ENCODE measurements around the gene NBEAL1. TPM values are rescaled to one million over a fixed set of nuclear protein-coding genes. Genes with fewer than 3 reads are reported as not detected.

The NBEAL1 gene
- total RNA-seq, 1 experiment from 2014 or later: 31.4 TPM

- intact Hi-C loops (cut with micrococcal nuclease; ENCODE audit: unreplicated experiment): no loop called here
- CTCF ChIA-PET: no interaction called here
- Mint-ChIP-seq H3K27ac (ENCODE audit: unreplicated experiment) (no peak overlapping the region), H3K4me3 (ENCODE audit: low read depth, unreplicated experiment) (no peak overlapping the region), H3K9me3 (ENCODE audit: low read depth, unreplicated experiment) (no peaks in the 10 kb centered on the region), H3K27me3 (ENCODE audit: unreplicated experiment) (no peaks in the 10 kb centered on the region), H3K4me1 (ENCODE audit: low read depth, unreplicated experiment) (no peaks in the 10 kb centered on the region), H3K36me3 (ENCODE audit: insufficient read depth, unreplicated experiment) (peaks cover 19% of the 10 kb centered on the region)
- no peak for DNase-seq
- no TSS peak for BruUV-seq (replicated peaks)
- no peak for TF ChIP-seq CTCF (IDR thresholded peaks at IDR 0.05; ENCODE audit: unreplicated experiment)
Observed at GRCh38 chr2:203167751-203168150, 153.1 kb downstream of the NBEAL1 start.

- H3K9me3 Mint-ChIP-seq (ENCODE audit: low read depth, unreplicated experiment): no peaks in the 10 kb centered on the region
- peaks cover 19% of the 10 kb centered on the region for H3K36me3 Mint-ChIP-seq (ENCODE audit: insufficient read depth, unreplicated experiment)
- no peak overlapping the region for H3K27ac Mint-ChIP-seq (ENCODE audit: unreplicated experiment)
- CTCF ChIA-PET: no interaction called here
- no peak for DNase-seq
- TF ChIP-seq CTCF (IDR thresholded peaks at IDR 0.05; ENCODE audit: unreplicated experiment): no peak
- BruUV-seq (replicated peaks): no TSS peak
- H3K4me1 Mint-ChIP-seq (ENCODE audit: low read depth, unreplicated experiment): no peaks in the 10 kb centered on the region
- intact Hi-C loops (cut with micrococcal nuclease; ENCODE audit: unreplicated experiment): no loop called here
- no peak overlapping the region for H3K4me3 Mint-ChIP-seq (ENCODE audit: low read depth, unreplicated experiment)
- H3K27me3 Mint-ChIP-seq (ENCODE audit: unreplicated experiment): no peaks in the 10 kb centered on the region
Observed at GRCh38 chr2:203170502-203170901, 155.8 kb downstream of the NBEAL1 start.

GRCh38 chr2:203175371-203175770 lies 160.7 kb downstream of the NBEAL1 start:
- intact Hi-C loops (cut with micrococcal nuclease; ENCODE audit: unreplicated experiment): no loop called here
- BruUV-seq (replicated peaks): no TSS peak

GRCh38 chr2:203177361-203177760 lies 162.7 kb downstream of the NBEAL1 start:
- no peaks in the 10 kb centered on the region for H3K9me3 Mint-ChIP-seq (ENCODE audit: low read depth, unreplicated experiment)
- BruUV-seq (replicated peaks): no TSS peak
- no peaks in the 10 kb centered on the region for H3K27me3 Mint-ChIP-seq (ENCODE audit: unreplicated experiment)
- CTCF ChIA-PET: interaction anchor here (0.6 to 0.7 kb wide), 3 partner anchors 9 to 336 kb away, joined by 3 to 4 read pairs (median 3); no protein-coding TSS in a partner anchor
- intact Hi-C loops (cut with micrococcal nuclease; ENCODE audit: unreplicated experiment): no loop called here
- no peak for DNase-seq
- no peak overlapping the region for H3K4me3 Mint-ChIP-seq (ENCODE audit: low read depth, unreplicated experiment)
- no peaks in the 10 kb centered on the region for H3K36me3 Mint-ChIP-seq (ENCODE audit: insufficient read depth, unreplicated experiment)
- TF ChIP-seq CTCF (IDR thresholded peaks at IDR 0.05; ENCODE audit: unreplicated experiment): no peak
- H3K4me1 Mint-ChIP-seq (ENCODE audit: low read depth, unreplicated experiment): no peaks in the 10 kb centered on the region
- no peak overlapping the region for H3K27ac Mint-ChIP-seq (ENCODE audit: unreplicated experiment)

More at GRCh38 chr2:203175371-203175770, 160.7 kb downstream of the NBEAL1 start:
- Mint-ChIP-seq H3K27me3 (ENCODE audit: unreplicated experiment) (no peaks in the 10 kb centered on the region), H3K27ac (ENCODE audit: unreplicated experiment) (no peak overlapping the region), H3K4me1 (ENCODE audit: low read depth, unreplicated experiment) (no peaks in the 10 kb centered on the region), H3K4me3 (ENCODE audit: low read depth, unreplicated experiment) (no peak overlapping the region), H3K36me3 (ENCODE audit: insufficient read depth, unreplicated experiment) (no peaks in the 10 kb centered on the region), H3K9me3 (ENCODE audit: low read depth, unreplicated experiment) (no peaks in the 10 kb centered on the region)
- TF ChIP-seq CTCF (IDR thresholded peaks at IDR 0.05; ENCODE audit: unreplicated experiment): no peak
- no peak for DNase-seq
- CTCF ChIA-PET: interaction anchor here (0.6 kb wide), 2 partner anchors 289 to 532 kb away, joined by 3 to 5 read pairs; no protein-coding TSS in a partner anchor
